Measurements from ENCODE around the gene CD33. TPM values are rescaled to one million over a fixed set of nuclear protein-coding genes. Genes with fewer than 3 reads are reported as not detected.

The CD33 gene
- total RNA-seq, 1 donor from 2014 or later: 20.7 TPM

GRCh38 chr19:51224163-51224641, 678 bp upstream of the CD33 start:
- TF ChIP-seq CTCF (IDR thresholded peaks at IDR 0.05): no peak
- no peak for ATAC-seq
- intact Hi-C loops (cut with DNase I): no loop called here

DNA sequence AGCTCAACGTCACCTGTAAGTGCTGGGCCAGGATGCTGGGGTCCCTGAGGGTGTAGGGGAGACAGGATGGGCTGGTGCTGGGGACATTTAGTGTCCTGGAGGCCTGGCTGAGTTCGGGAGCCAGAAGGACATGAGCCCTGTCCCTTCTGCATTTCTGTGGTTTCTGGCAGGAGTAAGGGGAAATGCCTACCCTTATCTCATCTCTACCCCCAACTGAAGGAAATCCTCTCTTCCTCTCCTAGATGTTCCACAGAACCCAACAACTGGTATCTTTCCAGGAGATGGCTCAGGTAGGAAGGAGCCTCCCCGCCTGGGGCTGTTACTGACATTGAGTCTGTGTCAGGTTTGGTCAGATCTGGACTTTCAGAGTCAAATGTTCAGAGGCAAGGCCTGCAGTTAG, 1.2 kb downstream of the CD33 start:
- Histone ChIP-seq H3K9me3 (no peaks in the 10 kb centered on the region), H3K36me3 (no peaks in the 10 kb centered on the region), H3K27ac (no peak overlapping the region), H3K4me3 (peak overlapping the region; percentile 32), H3K27me3 (peaks cover under 1% of the 10 kb centered on the region), H3K4me1 (no peaks in the 10 kb centered on the region)
- ATAC-seq (no peak), DNase-seq (no peak)
- intact Hi-C loops (cut with DNase I): no loop called here
- no peak for TF ChIP-seq CTCF (IDR thresholded peaks at IDR 0.05)

More at GRCh38 chr19:51224163-51224641, 678 bp upstream of the CD33 start:
- Histone ChIP-seq H3K9me3 (no peaks in the 10 kb centered on the region), H3K27me3 (peaks cover 11% of the 10 kb centered on the region), H3K4me3 (no peak overlapping the region), H3K4me1 (no peaks in the 10 kb centered on the region), H3K36me3 (no peaks in the 10 kb centered on the region), H3K27ac (no peak overlapping the region)
- no peak for DNase-seq

DNA sequence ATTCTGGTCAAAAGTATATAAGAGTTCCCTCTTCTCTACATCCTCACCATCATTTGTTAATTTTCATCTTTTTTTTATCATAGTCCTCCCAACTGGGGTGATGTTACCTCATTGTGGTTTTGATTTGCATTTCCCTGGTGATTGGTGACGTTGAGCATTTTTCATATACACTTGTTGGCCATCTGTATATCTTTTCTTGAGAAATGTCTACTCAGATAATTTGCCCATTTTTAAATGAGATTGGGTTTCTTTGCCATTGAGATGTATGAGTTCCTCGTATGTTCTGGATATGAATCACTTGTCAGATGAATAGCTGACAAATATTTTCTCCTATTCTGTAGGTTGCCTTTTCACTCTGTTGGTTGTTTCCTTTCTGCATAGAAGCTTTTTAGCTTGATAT, 2.4 kb downstream of the CD33 start:
- H3K27me3 ChIP-seq: peaks cover 7% of the 10 kb centered on the region
- H3K9me3 ChIP-seq: no peaks in the 10 kb centered on the region
- no peaks in the 10 kb centered on the region for H3K36me3 ChIP-seq
- DNase-seq (no peak), ATAC-seq (no peak)
- no peak overlapping the region for H3K4me3 ChIP-seq
- intact Hi-C loops (cut with DNase I): no loop called here
- no peak overlapping the region for H3K27ac ChIP-seq
- no peak for TF ChIP-seq CTCF (IDR thresholded peaks at IDR 0.05)
- H3K4me1 ChIP-seq: no peaks in the 10 kb centered on the region

DNA sequence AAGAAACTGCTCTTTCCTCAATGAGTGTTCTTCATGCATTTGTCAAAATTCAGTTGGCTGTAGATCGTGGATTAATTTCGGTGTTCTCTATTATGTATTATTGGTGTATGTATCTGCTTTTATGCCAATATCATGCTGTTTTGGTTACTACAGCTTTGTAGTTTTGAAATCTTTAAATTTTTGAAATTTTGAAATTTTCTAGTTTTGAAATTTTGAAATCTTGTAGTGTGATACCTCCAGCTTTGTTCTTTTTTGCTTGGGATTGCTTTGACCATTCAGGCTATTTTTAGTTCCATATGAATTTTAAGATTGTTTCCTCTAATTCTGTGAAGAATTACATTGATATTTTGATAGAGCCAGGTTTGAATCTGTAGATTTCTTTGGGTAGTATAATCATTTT, 3.1 kb downstream of the CD33 start:
- no peak overlapping the region for H3K4me3 ChIP-seq
- intact Hi-C loops (cut with DNase I): no loop called here
- TF ChIP-seq CTCF (IDR thresholded peaks at IDR 0.05): no peak
- no peaks in the 10 kb centered on the region for H3K36me3 ChIP-seq
- ATAC-seq (no peak), DNase-seq (no peak)
- no peak overlapping the region for H3K27ac ChIP-seq
- no peaks in the 10 kb centered on the region for H3K4me1 ChIP-seq
- H3K27me3 ChIP-seq: peaks cover 7% of the 10 kb centered on the region
- no peaks in the 10 kb centered on the region for H3K9me3 ChIP-seq

DNA sequence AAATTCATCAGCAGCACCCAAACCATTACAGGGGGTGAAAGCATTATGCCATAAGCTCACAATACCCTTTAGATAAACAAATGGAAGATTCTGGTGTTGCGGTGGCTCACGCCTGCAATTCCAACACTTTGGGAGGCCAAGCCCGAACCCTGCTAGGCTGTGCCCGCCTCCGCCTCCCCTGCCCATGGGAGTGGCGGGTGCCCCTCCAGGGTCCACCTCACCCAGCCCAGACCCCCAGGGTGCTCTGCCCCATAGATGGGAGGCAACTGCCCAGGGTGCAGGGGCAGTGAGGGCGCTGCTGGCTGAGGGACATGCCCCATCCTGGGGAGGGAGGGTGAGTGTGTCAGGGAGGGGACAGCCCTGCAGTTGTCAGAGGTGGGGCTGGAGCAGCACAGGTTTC, 16.0 kb downstream of the CD33 start:
- DNase-seq (no peak), ATAC-seq (no peak)
- Histone ChIP-seq H3K4me1 (no peaks in the 10 kb centered on the region), H3K27ac (no peak overlapping the region), H3K4me3 (no peak overlapping the region), H3K9me3 (no peaks in the 10 kb centered on the region), H3K36me3 (no peaks in the 10 kb centered on the region), H3K27me3 (no peaks in the 10 kb centered on the region)
- no peak for TF ChIP-seq CTCF (IDR thresholded peaks at IDR 0.05)
- intact Hi-C loops (cut with DNase I): no loop called here
